Activated CD4-positive, CD25-positive, alpha-beta regulatory T cell (primary cell): ENCODE results near the gene FBXW2.

Experiments used
- DNase-seq, 4 experiments: peaks; one replicate each; lab custom pipeline; 2025; lab: John Stamatoyannopoulos, UW

The FBXW2 gene

DNA sequence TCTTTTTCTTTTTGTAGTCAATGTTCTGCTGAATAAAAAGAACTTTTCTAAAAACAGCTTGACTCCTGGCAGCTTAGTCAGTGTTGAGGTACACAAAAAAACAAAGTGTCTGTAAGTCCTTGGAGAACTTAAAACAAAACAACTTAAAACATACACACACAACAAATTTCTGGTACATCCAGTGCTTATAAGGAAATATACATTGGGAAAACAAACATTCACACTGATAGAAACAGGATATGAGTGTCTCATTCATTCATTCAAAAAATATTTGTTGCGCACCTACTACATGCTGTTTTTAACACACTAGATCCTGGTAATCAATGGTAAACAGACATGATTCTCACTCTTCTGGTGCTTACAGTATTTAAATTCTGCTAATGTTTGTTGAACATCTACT is 51.5 kb downstream of the FBXW2 start:
- DNase-seq, result no peak

DNA sequence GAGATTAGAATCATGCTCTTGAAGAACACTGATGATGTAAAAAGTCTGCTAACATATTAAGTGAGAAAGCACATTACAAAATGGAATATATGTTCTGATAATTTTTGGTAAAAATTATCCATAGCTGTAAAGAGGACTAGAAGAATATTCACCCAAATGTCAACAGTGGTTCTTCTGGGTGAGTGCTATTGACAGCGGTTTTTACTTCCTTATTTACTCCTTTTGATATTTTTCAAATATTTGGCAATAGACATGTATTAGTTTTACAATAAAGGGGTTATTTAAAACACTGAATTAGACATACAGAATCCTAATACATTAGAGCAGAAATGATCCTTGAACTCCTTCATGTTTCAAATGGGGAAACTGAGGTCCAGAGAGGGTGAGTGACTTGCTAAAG is 52.0 kb downstream of the FBXW2 start:
- no peak for DNase-seq

DNA sequence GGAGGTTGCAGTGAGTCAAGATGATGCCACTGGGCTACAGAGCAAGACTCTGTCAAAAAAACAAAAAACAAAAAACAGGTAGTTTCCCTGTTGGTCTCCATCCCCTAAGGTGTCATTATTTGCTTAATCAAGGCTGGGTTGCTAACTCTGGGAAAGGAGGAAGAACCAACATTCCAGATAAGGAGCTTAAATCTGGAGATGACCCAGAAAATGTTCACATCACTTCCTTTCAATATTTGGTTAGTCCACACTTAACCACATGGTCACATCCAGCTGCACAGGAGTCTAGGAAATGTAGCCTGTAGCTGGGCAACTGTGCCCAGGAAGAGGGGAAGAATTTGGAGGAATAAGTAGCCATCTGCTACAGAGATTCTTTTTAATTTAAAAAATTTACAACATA is 53.1 kb downstream of the FBXW2 start:
- no peak for DNase-seq

DNA sequence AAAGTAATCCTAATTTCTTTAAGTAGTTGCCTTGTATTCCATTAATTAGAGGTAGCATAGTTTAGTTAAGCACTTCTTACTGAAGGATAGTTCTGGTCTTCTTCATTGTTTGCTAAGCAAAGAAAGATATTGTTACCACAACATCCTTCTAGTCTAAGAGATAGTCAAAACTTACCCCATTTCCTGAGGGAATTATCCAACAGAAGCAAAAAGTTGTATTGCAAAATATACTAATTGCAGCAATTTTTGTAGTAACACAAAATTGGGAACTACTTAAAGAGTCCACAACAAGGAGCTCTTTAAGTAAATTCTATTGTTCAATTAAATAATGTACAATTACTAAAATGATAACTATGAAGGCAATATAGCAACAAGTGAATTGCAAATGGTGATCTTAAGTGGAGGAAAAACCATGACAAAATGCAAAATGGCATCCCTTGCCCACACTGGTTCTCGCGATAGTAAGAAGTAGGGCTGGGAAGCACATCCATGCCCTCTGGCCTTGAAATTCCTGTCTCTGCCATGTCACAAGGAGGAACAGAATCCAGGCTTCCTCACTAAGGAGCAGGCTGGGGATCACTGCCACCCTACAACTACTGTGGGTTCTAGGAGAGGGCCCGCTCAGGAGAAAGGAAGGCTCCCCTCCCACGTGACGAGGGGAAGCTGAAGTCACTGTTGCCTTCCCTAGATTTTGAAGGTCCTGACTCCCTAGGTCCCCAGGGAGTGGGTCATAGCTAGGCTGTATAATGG is 55.6 kb downstream of the FBXW2 start:
- DNase-seq, result no peak

DNA sequence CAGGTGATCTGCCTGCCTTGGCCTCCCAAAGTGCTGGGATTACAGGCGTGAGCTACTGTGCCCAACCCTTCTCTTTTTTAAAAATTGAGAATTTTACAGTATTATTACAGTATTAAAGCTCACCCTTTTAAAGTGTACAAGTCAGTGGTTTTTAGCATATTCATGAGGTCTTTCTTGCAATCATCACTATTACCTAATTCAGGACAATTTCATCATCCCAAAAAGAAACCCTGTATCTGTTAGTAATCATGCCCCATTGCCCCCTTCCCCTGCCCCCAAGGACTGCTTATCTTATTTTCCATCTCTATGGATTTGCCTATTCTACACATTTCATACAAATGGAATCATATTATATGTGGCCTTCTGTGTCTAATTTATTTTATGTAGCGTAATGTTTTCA is 56.3 kb downstream of the FBXW2 start:
- DNase-seq, result no peak

DNA sequence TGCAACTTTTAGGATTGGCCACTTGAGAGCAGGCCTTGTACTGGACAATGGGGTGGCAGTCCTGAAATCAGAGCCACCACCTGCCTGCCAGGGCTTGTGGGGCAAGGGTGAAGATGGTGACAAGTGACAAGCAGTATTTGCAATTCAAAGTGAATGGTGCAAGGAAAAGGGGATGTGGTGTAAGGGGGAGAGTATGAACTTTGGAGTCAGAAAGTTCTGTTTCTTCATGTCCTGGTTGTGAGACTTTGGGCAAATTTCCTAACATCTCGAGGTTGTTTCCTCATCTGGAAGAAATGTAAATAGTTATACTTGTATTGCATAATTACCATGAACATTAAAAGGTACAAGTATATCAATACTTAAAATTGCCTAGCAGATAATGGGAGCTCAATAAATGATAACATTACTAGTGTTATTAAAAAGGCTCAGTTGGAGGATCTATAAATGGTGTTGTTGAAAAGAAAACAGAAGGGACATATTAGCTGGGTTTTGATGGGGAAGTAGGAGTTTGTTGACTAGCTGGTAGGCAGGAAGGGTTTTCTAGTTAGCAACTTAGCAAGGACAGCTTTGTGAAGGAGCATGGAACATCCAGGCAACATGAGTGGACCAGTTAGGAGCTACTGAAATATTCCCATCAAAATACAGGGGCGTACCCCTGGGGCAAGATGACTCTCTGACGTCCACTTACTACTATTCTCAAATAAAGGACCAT is 57.6 kb downstream of the FBXW2 start:
- no peak for DNase-seq

DNA sequence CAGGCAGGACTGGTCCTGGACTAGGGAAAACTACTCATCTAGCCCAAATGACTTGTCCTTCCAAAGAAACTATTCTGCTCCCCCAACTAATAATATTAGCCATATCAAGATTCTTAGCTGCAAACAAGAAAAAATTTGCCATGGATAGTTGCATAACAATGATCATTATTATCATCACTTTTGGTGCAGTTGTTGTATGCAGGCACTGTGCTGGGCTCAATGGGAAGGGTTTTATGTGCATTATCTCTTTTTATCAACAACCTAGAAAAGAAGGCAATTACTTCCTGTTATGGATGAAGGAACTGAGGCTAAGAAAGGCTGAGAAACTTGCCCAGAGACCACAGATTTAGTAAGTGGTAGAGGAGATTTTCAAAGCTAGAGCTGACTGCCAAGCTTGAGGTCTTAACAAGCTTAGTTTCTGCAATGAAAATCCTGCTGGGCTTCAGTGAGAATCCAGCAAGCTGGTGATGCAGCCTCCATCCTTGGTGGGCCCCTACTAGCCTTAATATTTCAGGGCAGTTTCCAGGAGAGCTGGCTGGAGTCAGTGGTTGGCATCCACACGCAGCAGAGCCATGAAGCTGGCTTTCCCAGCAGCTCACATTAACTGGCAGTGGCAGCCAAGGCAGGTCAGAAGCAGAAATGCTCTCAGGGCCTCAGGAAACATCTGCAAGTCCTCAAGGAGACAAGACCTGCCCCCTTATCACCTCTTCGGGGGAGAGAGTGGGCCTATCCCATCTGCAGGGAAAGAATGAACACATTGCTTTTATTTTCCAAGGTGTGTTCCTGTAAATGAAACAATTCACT is 58.4 kb downstream of the FBXW2 start:
- no peak for DNase-seq

DNA sequence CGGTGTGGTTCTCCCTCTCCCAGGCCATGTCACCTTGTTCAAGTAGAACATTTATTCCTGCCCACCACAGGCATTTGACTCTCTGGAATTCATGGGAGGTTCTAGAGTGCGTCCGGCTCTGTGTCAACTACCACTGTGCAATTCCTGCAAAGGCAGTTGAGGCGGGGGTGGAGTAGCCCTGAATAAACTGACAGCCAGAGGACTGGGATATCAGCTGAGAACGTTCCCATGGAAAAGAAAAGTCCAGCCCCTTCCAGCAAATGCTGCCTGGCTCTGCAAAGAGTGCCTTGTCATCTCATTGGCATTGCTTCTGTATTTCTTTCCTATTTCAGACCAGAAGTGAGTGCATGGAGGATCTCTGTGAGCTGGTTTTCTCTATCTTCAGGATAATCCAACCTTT is 60.0 kb downstream of the FBXW2 start:
- no peak for DNase-seq

DNA sequence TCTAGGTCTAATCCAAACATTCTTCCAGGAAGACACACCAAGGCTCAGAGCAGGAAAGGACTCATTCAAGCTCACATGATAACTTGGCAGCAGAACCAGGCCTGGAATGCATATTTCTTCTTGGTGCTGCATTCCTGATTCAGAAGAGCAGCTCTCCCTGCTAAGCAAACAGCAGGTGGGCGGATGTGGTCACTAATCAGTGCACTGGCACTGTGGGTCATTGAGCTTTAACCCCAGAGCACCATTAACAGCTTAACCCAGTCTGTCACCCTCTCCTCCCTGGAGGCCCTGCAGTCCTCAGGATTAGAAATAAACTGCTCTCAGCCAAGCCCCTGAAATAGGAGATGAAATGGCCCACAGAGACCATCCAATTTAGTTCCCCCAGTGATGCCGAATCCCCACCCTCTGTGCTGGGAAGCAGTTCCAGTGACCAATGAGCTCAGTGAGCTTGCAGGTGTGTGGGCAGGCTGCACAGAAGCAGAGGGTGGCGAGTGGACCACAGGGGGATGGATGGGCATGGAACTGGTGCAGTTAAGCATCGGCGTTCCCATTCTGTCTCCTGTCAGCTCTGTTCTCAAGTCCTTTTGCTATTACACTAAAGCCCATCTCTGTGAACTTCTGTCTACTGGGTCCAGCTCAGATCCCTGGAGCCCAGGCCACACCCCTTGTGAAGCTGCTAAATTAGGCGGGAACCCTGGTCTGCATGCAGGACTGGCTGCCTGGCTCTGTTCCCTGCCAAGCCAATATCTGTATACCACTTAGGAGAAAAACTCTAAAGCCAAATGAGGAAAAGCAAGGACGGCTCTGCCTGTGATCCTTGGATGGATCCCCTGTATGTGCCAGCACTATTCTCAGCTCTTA is 62.3 kb downstream of the FBXW2 start:
- DNase-seq, result no peak

DNA sequence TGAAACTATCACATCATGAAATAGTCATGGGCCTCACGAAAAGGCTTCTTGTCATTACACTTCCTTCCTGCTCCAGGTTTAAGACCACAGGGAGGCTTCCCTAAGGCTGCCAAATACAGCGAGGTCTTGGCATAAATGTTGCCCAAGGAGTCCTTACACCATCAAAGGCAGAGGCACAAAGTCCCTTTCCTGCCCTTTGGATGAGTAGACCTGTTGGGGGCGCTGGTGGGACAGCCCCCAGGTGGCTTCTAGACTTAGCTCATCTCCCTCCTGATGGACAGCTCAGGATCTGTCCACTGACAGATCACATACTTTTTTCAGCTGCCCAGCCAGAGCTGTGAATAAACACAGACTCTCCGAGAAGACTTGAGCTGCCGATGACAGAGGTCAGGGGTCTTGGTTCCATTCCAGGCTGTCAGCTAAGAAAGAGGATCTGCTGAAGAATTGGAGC is 63.4 kb downstream of the FBXW2 start:
- no peak for DNase-seq

DNA sequence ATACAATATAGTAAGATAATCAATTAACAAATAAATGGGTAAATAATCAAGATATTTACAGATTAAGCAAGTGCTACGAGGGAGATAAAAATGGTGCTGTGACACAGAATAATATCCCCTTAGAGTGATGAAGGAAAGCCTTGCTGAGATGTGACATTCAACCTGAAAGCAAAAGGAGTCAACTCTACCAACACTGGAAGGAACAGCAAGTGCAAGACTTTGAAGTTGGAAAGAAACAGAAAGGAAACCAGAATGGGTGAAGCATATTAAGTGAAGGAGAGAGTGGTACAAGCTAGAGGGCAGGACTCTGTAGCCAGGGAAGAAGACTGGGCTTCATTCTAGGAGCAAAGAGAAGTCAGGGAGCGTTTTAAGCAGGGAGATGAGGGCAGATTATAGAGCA is 66.7 kb downstream of the FBXW2 start:
- no peak for DNase-seq

DNA sequence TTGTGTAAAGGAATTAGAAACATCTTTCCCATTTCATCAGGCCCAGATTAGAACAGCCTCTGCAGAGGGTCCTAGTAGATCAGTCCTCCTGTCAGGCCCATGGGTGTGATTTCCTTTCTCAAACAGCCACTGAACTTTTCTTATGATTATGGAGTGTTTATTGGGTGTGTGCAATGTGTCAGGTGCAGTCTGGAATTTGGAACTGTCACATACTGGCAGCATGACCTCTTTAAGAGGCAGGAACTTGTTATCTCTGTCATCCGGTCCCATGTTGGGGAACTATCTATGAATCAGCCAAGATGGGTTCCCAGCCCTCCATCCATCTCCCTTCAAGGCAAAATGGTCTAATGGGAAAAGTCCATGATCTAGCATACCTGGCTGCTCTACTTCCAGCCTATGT is 67.3 kb downstream of the FBXW2 start:
- DNase-seq, result no peak

DNA sequence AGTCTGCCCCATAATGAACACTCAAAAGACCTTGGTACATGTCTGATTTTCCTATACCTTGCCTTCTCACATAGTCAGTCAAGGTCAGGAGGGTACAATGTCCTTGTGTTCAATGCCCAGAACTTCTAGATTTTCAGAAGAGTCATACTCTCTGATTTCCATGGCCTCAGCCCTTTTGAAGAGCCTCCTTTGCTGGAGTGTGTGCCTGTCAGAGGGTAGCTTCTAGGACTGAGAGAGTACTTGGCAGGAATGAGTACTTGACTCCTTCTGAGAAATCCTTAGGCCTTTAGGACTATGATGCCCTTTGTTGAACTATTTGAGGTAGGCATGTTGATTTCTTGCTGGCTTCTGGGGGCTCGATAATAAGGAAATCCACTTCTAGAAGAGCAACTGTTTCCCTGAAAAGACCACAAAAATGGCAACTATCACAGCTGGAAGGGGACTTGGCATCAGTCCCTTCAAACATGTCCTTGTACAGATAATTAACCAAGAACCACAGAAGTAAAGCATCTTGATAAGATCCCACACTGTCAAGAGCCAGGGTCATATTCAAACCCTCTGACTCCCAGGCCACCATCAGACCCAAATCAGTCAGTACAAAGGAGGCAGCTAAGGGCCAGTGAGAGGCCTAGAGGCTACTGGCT is 68.3 kb downstream of the FBXW2 start:
- no peak for DNase-seq

DNA sequence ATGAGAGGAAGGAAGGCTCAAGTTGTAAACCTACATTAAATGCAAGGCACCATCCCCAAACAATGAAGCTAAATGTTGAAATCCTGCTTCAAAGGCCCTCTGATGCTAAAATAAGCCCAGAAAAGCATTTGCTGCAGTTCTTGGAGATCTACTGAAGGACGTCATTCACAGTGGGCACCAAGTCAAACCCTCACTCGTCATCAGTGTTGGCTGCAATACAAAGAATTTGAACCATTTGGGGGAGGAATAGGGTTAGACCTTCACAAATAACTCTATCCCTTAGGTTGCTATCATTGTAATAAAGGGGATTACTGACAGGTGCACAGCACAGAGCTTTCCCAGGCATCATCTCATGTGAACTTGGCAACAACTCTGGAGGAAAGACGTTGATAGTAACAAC is 69.7 kb downstream of the FBXW2 start:
- no peak for DNase-seq

DNA sequence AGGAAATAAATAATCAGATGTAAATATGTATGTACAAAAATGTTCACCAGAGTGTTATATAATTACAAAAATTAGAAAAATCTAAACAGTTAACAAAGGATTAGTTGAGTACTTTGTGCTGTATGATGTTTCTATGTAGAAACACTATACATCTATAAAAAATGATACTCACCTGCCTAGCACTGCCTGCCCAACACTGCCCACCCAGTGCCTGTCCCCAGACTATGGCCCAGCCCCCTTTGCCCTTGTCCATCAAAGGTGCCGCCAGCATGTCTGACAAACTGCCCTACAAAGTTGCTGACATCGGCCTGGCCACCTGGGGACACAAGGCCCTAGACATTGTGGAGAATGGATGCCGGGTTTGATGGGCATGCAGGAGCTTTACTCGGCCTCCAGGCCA is 72.8 kb downstream of the FBXW2 start:
- no peak for DNase-seq

DNA sequence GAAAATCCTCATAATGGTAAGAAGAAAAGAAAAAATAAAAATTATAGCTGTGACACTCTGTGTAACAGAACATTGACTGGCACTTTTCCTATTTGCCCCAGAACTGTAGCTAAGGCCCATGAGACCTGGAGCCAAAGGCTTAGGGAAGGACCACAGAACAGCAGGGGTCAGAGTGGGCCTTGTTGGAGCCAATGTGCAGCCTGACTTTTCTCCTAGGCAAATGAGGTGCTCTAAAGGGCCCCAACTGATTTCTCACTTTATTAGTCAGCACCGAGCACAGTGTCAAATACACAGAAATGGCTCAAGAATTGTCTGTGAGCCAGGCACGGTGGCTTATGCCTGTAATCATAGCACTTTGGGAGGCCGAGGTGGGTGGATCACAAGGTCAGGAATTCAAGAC is 74.9 kb downstream of the FBXW2 start:
- DNase-seq, result no peak

DNA sequence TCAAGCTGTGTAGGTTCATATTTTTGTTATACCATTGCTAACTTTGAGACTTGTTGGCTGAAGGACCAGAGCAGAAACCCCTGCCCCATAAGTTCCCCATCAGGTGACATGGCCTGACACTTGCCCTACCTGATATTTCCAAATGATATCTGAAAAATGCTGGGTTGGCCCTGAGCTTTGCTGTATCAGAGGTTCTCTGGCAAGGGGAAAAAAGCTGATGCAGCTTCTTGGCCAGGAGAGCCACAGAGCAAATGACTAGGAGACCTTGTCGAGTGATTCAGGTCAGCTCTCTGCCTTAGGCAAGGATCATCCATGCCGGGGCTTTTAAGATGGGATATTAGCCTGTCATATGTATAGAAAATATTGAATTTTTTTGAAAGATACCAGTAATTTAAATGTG is 76.0 kb downstream of the FBXW2 start:
- no peak for DNase-seq

DNA sequence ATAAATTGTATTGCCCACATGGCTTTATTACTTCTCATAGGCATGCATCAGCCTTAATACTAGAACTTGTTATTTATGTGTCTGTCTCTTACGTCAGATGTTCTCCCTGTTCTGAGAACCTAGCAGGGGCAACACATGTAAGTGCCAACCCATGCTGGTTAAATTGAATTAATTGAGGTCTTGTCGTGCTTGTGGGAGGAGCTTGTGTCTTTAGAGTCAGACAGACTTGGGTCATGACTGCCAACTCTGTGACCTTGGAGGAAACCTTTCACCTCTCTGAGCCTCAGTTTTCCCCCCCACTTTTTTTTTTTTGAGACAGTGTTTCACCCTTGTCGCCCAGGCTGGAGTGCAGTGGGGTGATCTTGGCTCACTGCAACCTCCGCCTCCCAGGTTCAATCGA is 76.7 kb downstream of the FBXW2 start:
- DNase-seq, result no peak

DNA sequence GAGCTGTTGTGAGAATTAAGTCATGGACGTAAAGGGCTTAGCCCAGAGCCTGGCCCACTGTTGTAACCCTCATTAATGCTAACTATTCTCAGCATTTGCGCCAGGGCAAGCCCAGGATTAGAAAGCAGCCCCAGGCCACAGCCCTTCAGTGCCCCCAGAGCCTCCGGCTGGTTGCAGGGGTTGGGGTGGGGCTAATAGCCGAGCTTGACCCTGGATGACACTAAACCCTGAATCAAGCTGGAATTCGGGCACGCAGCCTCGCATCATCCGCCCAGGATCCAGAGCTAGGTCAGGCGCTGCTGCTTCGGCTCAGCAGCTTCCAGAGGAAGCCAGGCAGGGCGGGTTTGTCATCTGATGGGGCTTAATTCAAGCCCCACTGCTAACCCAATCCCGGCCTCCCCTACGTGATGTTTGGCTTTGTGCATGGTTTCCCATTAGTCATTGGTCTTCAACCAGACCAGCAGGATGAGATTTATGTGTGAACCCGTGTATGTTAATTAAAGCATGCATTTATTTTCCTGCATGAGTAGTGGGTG is 77.8 kb downstream of the FBXW2 start:
- no peak for DNase-seq

DNA sequence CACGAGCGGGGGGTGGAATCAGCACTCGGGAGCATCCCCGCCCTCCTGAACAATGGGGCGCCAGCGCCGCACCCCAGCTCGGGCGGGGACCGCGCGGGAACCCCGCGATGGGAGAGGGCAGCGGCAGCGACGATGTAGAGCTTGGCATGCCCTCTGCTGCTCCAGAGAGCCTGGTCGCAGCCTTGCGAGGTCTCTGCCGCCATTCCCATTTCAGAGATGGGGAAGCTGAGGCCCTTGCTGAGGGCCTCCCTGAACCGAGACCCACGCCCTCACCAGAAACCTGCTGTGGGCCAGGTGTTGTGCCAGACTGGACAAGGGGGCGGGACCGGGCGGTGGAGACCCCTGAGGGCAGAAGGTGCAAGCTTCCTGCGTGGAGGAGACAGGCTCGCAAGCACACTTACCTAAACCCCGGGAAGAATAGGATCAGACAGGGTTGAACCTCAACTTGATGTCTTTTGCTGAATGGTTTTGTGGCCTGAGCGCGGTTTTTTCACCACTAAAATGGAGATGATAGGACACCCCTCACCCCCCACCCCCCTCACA is 78.3 kb downstream of the FBXW2 start:
- DNase-seq, result no peak
